ENCODE results near the gene GAREM1.
"Not testable (repeated sequence)": the region's sequence is repeated elsewhere in the genome, so short reads cannot be mapped to it uniquely, and the experiment has no call there.

GAREM1 gene

DNA sequence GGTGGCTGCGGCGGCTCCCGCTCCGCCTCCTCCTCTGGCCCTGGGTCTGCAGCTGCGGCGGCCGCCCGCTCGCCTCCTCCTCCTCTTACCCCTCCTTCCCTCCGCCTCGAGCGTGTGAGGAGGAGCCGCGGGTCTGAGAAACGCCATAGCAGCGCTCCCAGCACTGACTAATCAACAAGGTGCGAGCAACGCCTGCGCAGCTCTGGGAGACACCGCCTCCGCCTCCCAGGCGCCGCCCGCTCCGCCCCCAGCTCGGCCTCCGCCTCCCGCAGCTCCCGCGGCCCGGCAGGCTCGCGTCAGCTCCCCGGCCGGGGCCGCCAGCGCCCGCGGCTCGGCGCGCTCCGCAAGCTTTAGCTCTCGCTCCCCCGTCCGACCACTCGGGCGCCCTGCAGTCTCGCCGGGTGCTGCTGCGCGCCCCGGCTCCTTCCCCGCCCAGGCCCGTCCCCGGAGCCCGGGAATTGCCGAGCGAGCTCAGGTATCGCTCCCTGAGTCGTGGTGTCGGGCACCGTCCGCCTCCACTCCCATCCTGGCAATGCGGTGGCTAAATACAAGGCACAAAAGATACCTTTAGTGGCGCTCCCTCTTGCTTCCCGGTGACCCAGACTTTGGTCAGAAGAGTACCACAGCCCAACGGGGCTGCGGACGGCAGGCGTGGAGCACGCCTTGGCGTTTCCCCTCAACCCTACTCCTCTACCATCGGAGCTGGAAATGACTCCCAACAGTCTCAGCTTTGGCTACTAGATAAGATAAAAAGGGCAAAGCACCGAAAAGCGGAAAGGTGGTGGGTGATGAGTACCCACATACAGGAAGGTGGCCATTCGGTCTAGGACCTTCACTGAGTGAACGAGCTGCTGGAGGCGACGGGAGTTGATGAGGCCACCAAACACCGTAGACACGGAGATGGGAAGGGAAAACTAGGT, at the start of gene GAREM1:
TSS of gene GAREM1 (minus strand) at position 169 of the 920 bp plus-strand sequence. CDS start 454 bp downstream, outside the sequence.
- Histone ChIP-seq H3K9me3 (ENCODE audit: control insufficient read depth in 1 of 2, low read length in 2 of 2) (no peaks in the 10 kb centered on the region), H3K36me3 (ENCODE audit: control insufficient read depth in 1 of 2, insufficient read depth in 2 of 2, low read length in 2 of 2) (no peaks in the 10 kb centered on the region), H3K27ac (ENCODE audit: low read length) (peak within 1 kb of the TSS; percentile 52), H3K4me1 (ENCODE audit: control insufficient read depth in 1 of 2, insufficient read depth in 2 of 2, low read length in 2 of 2) (peaks cover 0 to 12% of the 10 kb centered on the region in 2 donors), H3K4me3 (ENCODE audit: low read depth in 1 of 2, low read length in 2 of 2) (peak within 1 kb of the TSS; percentile 71 to 89), H3K27me3 (ENCODE audit: low read depth, low read length) (no peaks in the 10 kb centered on the region)

DNA sequence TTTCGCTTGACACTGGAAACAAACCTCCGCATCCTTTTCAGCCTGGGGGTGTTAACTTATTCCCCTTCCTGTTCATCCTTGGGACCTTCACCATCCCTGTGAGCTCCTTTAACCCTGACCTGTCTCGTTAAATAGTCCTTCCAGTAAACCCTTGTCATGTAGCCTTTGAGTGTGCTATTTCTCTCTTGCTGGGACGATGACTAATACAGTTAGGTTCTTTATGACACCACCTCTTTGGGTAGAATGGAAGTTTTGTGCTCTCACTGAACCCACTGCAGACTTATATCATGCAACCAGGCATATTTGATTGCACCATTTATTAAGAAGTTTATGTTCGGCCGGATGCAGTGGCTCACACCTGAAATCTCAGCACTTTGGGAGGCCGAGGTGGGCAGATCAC, 40.5 kb upstream of the GAREM1 start:
- Histone ChIP-seq H3K27ac (ENCODE audit: low read length) (no peak overlapping the region), H3K9me3 (ENCODE audit: control insufficient read depth in 1 of 2, low read length in 2 of 2) (no peaks in the 10 kb centered on the region), H3K27me3 (ENCODE audit: low read depth, low read length) (no peaks in the 10 kb centered on the region), H3K36me3 (ENCODE audit: control insufficient read depth in 1 of 2, insufficient read depth in 2 of 2, low read length in 2 of 2) (no peaks in the 10 kb centered on the region), H3K4me3 (ENCODE audit: low read depth in 1 of 2, low read length in 2 of 2) (no peak overlapping the region), H3K4me1 (ENCODE audit: control insufficient read depth in 1 of 2, insufficient read depth in 2 of 2, low read length in 2 of 2) (no peaks in the 10 kb centered on the region)

DNA sequence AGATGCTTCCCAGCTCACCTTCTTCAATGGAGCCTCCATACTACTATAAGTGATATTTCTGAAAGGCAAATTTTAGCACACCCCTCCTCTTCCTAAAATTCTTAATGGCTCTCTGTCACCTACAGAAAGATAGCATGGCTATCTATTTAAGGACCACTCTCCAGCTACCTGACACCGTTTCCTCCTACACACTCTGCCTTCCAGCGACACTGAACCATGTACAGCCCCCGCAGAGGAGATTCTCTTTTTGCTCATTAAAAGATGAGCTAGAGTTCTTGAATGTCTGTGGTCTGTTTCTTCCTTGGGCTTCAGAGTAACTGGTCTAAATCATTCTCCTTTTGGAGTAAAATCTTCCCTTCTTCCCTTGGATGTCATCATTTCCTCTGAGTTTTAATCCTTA, 38.4 kb upstream of the GAREM1 start:
- Histone ChIP-seq H3K36me3 (ENCODE audit: control insufficient read depth in 1 of 2, insufficient read depth in 2 of 2, low read length in 2 of 2) (no peaks in the 10 kb centered on the region), H3K4me3 (ENCODE audit: low read depth in 1 of 2, low read length in 2 of 2) (no peak overlapping the region), H3K27ac (ENCODE audit: low read length) (no peak overlapping the region), H3K9me3 (ENCODE audit: control insufficient read depth in 1 of 2, low read length in 2 of 2) (no peaks in the 10 kb centered on the region), H3K4me1 (ENCODE audit: control insufficient read depth in 1 of 2, insufficient read depth in 2 of 2, low read length in 2 of 2) (no peaks in the 10 kb centered on the region), H3K27me3 (ENCODE audit: low read depth, low read length) (no peaks in the 10 kb centered on the region)

DNA sequence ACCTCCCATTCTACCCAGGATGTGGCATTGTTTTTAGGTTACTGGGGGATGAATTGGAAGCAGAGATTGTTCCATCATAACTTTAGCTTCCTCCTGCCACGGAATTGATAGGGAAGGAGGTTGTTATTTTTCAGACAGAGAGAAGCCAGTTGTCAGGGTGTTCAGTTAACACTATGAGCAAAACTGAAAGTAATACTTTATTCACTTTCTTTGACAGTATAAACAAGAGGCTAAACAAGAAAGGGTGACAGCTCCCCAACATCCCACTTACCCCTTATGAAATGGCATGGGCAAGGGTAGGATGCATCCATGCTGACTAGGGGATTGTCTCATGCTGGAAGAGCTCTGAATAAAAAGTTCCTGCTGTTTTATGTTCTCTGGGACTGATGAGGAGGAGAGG, 36.4 kb upstream of the GAREM1 start:
- H3K27ac ChIP-seq (ENCODE audit: low read length), result no peak overlapping the region
- H3K27me3 ChIP-seq (ENCODE audit: low read depth, low read length), result no peaks in the 10 kb centered on the region
- no peaks in the 10 kb centered on the region for H3K36me3 ChIP-seq (ENCODE audit: control insufficient read depth in 1 of 2, insufficient read depth in 2 of 2, low read length in 2 of 2)
- H3K4me3 ChIP-seq (ENCODE audit: low read depth in 1 of 2, low read length in 2 of 2), result no peak overlapping the region
- no peaks in the 10 kb centered on the region for H3K4me1 ChIP-seq (ENCODE audit: control insufficient read depth in 1 of 2, insufficient read depth in 2 of 2, low read length in 2 of 2)
- H3K9me3 ChIP-seq (ENCODE audit: control insufficient read depth in 1 of 2, low read length in 2 of 2), result no peaks in the 10 kb centered on the region

DNA sequence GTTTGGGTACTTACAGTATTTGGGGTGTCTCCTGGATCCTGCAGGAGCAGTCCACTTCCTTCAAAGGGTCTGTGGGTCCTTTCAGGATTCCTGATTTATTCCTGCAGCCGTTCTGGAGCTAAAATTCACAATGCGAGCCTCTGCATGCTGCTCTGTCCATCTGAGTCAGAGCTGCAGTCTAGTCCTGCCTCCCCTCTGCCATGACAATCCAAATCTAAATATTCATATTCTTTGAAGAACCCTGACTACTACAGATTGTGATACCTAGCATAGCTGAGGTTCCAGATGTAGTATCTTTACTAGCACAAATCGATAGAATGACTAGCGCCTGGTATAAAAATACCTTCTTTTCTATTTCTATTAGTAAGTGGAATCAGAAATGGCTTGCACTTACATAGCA, 31.3 kb upstream of the GAREM1 start:
- Histone ChIP-seq H3K27ac (ENCODE audit: low read length) (no peak overlapping the region), H3K36me3 (ENCODE audit: control insufficient read depth in 1 of 2, insufficient read depth in 2 of 2, low read length in 2 of 2) (no peaks in the 10 kb centered on the region), H3K9me3 (ENCODE audit: control insufficient read depth in 1 of 2, low read length in 2 of 2) (no peaks in the 10 kb centered on the region), H3K27me3 (ENCODE audit: low read depth, low read length) (no peaks in the 10 kb centered on the region), H3K4me1 (ENCODE audit: control insufficient read depth in 1 of 2, insufficient read depth in 2 of 2, low read length in 2 of 2) (no peaks in the 10 kb centered on the region), H3K4me3 (ENCODE audit: low read depth in 1 of 2, low read length in 2 of 2) (no peak overlapping the region)

DNA sequence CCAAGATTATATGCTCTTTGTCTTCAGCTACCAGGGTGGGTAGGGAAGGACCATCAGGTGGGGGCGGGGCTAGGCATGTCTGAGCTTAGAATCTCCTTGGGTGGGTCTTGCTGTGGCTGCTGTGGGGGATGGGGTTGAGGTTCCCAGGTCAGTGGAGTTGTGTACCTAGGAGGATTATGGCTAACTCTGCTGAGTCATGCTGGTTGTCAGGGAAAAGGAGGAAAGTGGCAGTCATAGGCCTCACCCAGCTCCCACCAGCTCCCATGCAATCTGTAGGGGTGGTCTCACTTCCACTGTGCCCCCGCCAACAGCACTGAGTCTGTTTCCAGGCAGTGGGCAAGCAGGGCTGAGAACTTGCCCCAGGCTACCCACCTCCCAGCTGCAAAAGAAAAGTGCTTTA, 30.6 kb upstream of the GAREM1 start:
- not testable (repeated sequence) for H3K4me3 ChIP-seq (ENCODE audit: low read depth in 1 of 2, low read length in 2 of 2); H3K4me1 ChIP-seq (ENCODE audit: control insufficient read depth in 1 of 2, insufficient read depth in 2 of 2, low read length in 2 of 2); H3K36me3 ChIP-seq (ENCODE audit: control insufficient read depth in 1 of 2, insufficient read depth in 2 of 2, low read length in 2 of 2); H3K9me3 ChIP-seq (ENCODE audit: control insufficient read depth in 1 of 2, low read length in 2 of 2); H3K27ac ChIP-seq (ENCODE audit: low read length); H3K27me3 ChIP-seq (ENCODE audit: low read depth, low read length)

DNA sequence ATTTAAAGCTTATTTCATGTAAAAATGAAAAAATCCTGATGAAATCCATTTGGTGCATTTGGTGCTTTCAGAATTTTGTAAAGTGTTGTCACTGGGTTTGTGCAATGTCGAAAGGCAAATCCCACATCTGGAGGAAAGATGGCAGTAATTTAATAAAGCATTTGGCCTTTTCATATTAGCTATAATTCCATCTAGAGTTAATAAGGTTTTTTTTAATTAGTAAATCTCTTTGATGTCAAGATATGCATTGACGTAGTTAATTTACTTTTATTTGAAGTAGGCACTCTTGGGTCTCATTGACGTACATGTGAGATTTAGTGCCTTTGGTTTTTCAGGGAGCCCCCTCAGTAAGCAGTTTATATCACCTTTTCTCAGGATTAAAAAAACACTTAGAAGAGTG, 12.3 kb upstream of the GAREM1 start:
- Histone ChIP-seq H3K27ac (ENCODE audit: low read length) (no peak overlapping the region), H3K9me3 (ENCODE audit: control insufficient read depth in 1 of 2, low read length in 2 of 2) (no peaks in the 10 kb centered on the region), H3K4me3 (ENCODE audit: low read depth in 1 of 2, low read length in 2 of 2) (no peak overlapping the region), H3K27me3 (ENCODE audit: low read depth, low read length) (no peaks in the 10 kb centered on the region), H3K36me3 (ENCODE audit: control insufficient read depth in 1 of 2, insufficient read depth in 2 of 2, low read length in 2 of 2) (no peaks in the 10 kb centered on the region), H3K4me1 (ENCODE audit: control insufficient read depth in 1 of 2, insufficient read depth in 2 of 2, low read length in 2 of 2) (no peaks in the 10 kb centered on the region)

DNA sequence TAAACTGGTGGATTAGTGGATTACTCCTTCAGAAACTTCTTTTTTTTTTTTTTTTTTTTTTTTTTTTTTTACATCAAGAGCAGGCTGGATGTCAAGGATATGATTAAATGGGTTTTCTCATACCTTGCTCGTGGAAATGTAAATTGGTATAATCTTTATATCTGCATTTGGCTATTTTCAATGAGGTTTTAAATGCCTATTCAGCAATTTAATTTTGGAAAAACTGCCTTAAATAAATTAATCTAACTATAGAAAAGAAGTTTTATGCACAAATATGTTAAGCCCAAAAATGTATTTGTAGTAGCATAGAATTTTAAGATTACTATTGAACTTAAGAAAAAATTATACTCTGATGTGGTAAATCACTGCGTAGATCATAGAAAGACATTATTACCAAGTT, 11.4 kb upstream of the GAREM1 start:
- H3K4me3 ChIP-seq (ENCODE audit: low read depth in 1 of 2, low read length in 2 of 2), result no peak overlapping the region
- H3K27me3 ChIP-seq (ENCODE audit: low read depth, low read length), result no peaks in the 10 kb centered on the region
- no peaks in the 10 kb centered on the region for H3K4me1 ChIP-seq (ENCODE audit: control insufficient read depth in 1 of 2, insufficient read depth in 2 of 2, low read length in 2 of 2)
- H3K36me3 ChIP-seq (ENCODE audit: control insufficient read depth in 1 of 2, insufficient read depth in 2 of 2, low read length in 2 of 2), result no peaks in the 10 kb centered on the region
- H3K9me3 ChIP-seq (ENCODE audit: control insufficient read depth in 1 of 2, low read length in 2 of 2), result no peaks in the 10 kb centered on the region
- H3K27ac ChIP-seq (ENCODE audit: low read length), result no peak overlapping the region

DNA sequence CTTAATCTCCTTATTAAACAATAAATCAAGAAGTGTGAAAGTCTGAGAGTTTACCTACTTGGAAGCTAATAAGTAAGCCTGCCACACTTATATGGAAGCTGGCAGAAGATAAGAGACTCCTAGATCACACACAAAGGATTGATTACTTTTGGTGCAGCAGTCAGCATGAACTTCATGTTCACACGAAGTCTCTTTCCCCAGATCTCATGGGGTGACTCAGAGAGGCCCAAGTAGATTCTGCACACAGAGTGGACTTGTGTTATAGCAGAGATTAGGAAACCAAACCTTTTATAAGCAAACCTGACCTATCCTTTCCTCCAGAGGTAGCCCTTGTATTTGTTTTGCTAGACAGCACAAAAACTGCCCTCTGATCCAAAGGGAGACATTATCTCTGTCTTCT, 9.9 kb upstream of the GAREM1 start:
- H3K36me3 ChIP-seq (ENCODE audit: control insufficient read depth in 1 of 2, insufficient read depth in 2 of 2, low read length in 2 of 2), result no peaks in the 10 kb centered on the region
- no peak overlapping the region for H3K4me3 ChIP-seq (ENCODE audit: low read depth in 1 of 2, low read length in 2 of 2)
- H3K9me3 ChIP-seq (ENCODE audit: control insufficient read depth in 1 of 2, low read length in 2 of 2), result no peaks in the 10 kb centered on the region
- no peaks in the 10 kb centered on the region for H3K4me1 ChIP-seq (ENCODE audit: control insufficient read depth in 1 of 2, insufficient read depth in 2 of 2, low read length in 2 of 2)
- H3K27ac ChIP-seq (ENCODE audit: low read length), result no peak overlapping the region
- no peaks in the 10 kb centered on the region for H3K27me3 ChIP-seq (ENCODE audit: low read depth, low read length)

DNA sequence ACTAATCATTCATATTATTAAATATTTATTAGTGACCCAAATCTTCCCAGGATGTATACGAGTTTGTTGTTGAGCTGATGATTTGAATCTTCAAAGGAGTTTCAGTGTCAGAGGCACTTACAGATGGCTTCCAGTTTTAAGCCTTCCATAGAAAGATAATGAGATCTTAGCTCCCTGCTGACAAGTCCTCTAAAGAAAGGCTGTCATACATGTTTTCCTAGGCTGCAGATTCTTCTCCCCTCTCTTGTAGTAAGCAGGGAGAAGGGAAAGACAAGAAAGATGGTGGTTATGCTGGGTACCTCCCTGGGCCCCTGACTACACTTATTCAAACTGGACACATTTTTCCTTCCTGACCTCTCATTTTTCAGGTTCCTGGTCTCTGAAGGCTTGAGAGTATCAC, 8.1 kb upstream of the GAREM1 start:
- Histone ChIP-seq H3K4me1 (ENCODE audit: control insufficient read depth in 1 of 2, insufficient read depth in 2 of 2, low read length in 2 of 2) (no peaks in the 10 kb centered on the region), H3K27ac (ENCODE audit: low read length) (no peak overlapping the region), H3K27me3 (ENCODE audit: low read depth, low read length) (no peaks in the 10 kb centered on the region), H3K9me3 (ENCODE audit: control insufficient read depth in 1 of 2, low read length in 2 of 2) (no peaks in the 10 kb centered on the region), H3K36me3 (ENCODE audit: control insufficient read depth in 1 of 2, insufficient read depth in 2 of 2, low read length in 2 of 2) (no peaks in the 10 kb centered on the region), H3K4me3 (ENCODE audit: low read depth in 1 of 2, low read length in 2 of 2) (no peak overlapping the region)

DNA sequence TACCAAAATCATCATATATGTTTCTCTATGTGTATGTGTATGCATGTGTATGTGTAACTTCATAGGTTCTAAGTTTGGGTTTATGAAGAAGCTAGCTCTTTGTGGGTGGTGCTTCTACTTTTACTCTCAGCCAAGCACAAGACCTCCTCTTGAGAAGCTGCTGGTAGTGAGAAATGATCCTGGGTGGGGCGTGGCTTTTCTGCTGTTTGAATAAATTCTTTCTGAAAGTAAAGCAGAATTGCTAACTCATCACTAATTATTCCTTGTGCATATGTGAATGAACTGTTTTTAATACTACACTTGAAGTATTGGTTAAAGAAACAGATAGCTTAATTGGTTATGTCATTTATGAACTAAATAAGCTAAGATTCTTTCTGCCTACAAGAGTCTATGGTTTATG, 7.6 kb upstream of the GAREM1 start:
- Histone ChIP-seq H3K36me3 (ENCODE audit: control insufficient read depth in 1 of 2, insufficient read depth in 2 of 2, low read length in 2 of 2) (no peaks in the 10 kb centered on the region), H3K4me3 (ENCODE audit: low read depth in 1 of 2, low read length in 2 of 2) (no peak overlapping the region), H3K9me3 (ENCODE audit: control insufficient read depth in 1 of 2, low read length in 2 of 2) (no peaks in the 10 kb centered on the region), H3K27me3 (ENCODE audit: low read depth, low read length) (no peaks in the 10 kb centered on the region), H3K27ac (ENCODE audit: low read length) (no peak overlapping the region), H3K4me1 (ENCODE audit: control insufficient read depth in 1 of 2, insufficient read depth in 2 of 2, low read length in 2 of 2) (no peaks in the 10 kb centered on the region)

DNA sequence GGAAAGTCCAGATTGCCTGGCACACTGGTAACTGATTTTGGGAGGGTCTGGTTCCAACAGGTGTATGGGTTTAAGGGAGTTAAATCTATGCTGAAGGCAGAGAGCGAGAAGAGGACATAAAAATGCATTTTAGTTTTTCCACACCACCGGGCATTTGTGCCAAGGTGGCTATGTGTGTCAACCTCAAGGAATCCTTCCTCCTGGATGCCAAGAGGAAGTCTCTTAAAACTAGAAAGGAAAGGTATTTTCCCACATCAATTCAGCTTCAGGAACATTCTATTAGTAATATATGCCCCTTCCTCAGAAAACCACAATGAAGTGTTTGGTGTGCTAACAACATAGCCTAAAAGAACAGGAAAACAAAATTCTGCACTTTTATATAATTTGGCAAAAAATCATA, 5.4 kb upstream of the GAREM1 start:
- Histone ChIP-seq H3K27ac (ENCODE audit: low read length) (no peak overlapping the region), H3K9me3 (ENCODE audit: control insufficient read depth in 1 of 2, low read length in 2 of 2) (no peaks in the 10 kb centered on the region), H3K36me3 (ENCODE audit: control insufficient read depth in 1 of 2, insufficient read depth in 2 of 2, low read length in 2 of 2) (no peaks in the 10 kb centered on the region), H3K4me1 (ENCODE audit: control insufficient read depth in 1 of 2, insufficient read depth in 2 of 2, low read length in 2 of 2) (no peaks in the 10 kb centered on the region), H3K4me3 (ENCODE audit: low read depth in 1 of 2, low read length in 2 of 2) (no peak overlapping the region), H3K27me3 (ENCODE audit: low read depth, low read length) (no peaks in the 10 kb centered on the region)

All from muscle layer of duodenum (tissue), 2 donors.